Stimulated activated CD8-positive, alpha-beta memory T cell treated with anti-CD3 and anti-CD28 coated beads, Interleukin-15, amount 100 ng/mL, for 1 hour (primary cell): ENCODE data around the gene C16orf78.

Experiments
- DNase-seq: peaks from one replicate; pipeline ENCODE4 v3.0.0-alpha.2; 2020; ENCODE audit warnings: low read depth

C16orf78 gene

DNA sequence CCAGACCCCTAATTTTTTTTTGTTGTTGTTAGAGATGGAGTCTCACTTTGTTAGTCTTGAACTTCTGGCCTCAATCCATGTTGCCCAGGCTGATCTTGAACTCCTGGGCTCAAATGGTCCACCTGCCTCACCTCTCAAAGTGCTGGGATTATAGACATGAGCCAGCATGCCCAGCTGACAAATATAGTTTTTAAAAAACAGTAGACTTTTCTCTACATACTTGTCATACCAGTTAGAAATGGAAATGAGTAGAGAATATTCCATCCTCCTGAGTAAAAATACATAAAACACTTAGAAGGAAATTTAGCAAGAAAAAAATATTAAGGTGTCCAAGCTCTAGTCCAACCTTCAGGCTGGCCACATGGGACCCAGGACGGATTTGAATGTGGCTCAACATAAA is 21.4 kb downstream of the C16orf78 start:
- DNase-seq, result no peak

DNA sequence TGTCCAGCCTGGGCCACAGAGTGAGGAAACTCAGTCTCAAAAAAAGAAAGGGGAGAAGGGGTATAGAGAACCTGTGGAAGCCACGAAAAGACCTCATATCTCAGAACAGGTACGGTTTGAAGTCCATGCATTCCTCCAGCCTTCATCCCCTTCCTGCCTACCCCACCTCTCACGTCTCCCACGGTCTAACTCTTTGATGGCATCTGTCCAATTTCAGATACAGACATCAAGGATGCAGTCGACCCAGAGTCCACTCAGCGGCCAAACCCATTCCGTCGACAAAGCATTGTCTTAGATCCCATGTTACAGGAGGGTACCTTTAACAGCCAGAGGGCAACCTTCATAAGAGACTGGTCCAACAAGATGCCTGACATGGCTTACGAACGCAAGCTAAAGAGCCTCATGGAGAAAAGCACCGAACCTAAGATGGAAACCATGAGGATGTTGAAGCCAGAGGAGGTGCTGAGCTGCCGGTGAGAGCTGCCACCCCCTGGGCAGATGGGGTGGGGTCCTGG is 22.7 kb downstream of the C16orf78 start:
- no peak for DNase-seq

- DNase-seq, result no peak
These were observed 25.2 kb downstream of the C16orf78 start for GRCh38 chr16:49398761-49399160.

GRCh38 chr16:49399594-49400364 is 26.2 kb downstream of the C16orf78 start:
- DNase-seq, result no peak

GRCh38 chr16:49400611-49401010 is 27.0 kb downstream of the C16orf78 start:
- no peak for DNase-seq

DNA sequence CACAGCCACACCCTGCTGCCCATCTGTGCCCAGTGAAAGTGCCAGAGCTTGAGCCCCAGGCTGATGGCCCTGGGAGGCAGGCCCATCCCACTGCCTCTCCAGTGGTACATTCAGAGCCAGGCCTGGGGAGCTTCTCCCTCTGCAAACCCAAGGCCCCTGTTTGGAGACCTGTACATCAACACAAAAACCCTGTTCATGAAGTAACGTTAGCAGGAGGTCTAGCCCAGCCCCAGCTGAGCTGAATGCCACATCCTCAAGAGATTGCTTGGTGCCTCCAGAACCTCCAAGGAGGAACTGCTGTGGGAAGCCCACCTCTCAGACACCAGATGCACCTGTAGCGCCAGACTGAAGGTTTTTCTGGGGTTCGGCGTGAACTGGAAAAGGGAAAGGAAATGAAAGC is 31.5 kb downstream of the C16orf78 start:
- DNase-seq, result no peak

DNA sequence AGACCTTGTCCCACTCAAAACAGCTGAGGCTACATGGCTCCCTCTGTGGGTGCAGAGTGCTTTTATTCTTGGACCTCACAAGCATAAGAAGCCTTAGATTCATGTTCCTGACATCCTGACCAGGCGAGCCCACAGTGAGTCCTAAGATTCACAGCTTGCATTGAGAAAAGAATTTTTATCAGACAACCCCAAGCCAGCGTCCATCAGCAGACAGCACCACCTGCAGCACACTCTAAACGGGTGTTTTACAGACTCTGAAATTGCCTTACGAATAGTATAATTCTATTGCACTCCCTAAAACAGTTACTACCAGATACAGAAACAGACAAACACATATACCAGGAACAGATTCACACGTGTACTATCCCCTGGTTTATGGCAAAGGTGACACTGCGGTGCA is 31.9 kb downstream of the C16orf78 start:
- no peak for DNase-seq

DNA sequence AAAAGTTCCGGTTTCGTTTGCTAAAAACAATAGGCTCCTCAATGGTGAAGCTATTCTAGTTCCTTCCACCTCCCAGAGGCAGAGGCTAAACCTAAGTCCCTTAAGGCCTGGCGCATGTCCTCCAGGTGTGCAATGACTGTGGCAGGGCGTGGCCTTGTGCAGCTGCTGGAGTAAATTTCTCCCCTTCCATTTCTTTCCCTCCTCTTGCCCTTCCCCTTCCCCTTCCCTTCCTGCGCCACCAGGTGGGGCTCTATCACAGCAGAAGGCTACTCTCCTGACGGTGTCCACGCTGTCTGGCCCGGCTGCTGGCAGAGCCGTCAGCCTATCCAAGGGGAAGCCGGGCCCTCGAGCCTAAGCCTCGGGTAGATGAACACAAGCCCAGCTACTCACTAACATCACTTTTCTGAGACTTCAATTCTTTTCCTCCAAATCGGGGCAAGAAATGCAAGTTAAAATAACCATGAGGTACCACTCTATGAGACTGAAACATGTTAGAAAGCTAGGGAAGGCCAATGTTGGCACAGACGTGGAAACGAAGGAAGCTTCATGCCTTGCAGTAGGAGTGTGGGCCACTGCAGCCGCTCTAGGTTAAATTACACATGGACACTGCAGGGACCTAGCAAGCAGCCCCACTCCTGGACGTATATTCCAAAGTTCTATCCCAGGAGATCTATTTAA is 34.4 kb downstream of the C16orf78 start:
- DNase-seq, result peak; percentile 33

- no peak for DNase-seq
These were observed 35.5 kb downstream of the C16orf78 start for GRCh38 chr16:49409121-49409520.

- no peak for DNase-seq
These were observed 36.6 kb downstream of the C16orf78 start for GRCh38 chr16:49410226-49410625.

GRCh38 chr16:49411121-49411970 is 37.7 kb downstream of the C16orf78 start:
- no peak for DNase-seq

DNA sequence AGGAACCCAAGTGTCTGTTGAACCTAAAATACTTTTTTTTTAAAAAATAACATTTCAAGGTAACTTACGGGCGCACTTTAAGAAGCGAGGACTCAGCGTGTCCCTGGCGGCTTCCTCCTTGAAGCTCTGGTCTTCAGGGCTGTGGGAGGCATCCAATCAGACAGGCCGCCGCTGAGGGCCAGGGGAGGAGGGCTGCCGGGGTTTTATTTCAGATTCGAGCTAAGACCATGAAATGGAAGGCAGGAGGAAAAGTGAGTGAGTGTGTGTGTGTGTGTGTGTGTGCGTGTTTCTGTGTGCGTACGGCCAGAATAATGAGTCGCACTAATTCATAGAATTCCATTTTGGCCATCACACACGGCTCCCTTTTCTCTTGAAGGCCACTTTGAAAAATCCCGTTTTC is 41.1 kb downstream of the C16orf78 start:
- no peak for DNase-seq

DNA sequence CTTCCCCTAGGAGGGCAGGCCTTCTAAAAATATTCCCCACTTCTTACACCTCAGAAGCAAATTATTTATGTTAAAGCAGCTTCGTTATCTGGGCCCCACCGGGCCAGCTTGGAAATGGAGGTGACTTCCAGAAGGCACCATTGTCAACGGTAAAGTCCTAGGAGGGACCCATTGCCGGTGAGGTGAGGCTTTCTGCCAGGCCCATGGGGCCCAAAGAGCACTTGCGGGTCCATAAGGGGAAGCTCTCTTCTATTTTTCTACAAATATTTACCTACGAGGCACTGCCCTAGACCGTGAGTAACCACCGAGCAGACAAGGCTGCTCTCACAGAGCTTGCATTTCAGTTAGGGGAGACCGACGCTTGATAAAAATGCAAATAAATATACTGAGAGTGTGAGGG is 41.5 kb downstream of the C16orf78 start:
- DNase-seq, result no peak

DNA sequence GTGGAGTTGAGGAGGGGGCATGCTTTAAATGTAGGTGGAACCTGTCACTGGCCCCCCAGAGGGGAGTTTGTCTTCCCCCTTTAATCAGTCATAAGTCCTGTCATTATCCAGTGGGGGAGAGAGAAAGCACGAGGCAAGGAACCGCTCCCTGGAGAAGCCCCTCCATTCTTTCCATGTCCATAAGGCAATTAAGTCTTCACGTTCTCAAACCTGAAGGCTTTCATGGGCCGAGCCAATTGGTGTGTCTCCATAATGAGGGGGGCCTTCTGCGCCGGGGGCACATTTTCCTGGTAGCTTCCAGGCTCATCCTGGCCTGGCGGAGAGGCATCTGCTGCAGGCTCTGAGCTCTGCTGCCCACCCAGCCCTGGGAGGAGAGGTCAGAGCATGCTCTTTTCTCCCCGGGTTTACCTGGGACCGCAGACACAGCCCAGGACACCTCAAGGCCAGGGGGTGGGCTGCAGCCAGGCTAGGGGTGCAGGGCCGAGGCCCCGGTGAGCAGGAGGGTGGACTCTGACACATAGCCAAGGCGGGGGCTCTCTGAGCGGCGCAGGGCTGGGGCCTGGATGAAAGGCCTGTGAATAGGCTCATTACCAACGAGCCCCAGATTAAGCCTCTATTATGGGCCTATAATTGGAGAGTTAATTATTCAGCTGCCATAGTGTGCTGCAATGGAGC is 42.5 kb downstream of the C16orf78 start:
- DNase-seq, result no peak

DNA sequence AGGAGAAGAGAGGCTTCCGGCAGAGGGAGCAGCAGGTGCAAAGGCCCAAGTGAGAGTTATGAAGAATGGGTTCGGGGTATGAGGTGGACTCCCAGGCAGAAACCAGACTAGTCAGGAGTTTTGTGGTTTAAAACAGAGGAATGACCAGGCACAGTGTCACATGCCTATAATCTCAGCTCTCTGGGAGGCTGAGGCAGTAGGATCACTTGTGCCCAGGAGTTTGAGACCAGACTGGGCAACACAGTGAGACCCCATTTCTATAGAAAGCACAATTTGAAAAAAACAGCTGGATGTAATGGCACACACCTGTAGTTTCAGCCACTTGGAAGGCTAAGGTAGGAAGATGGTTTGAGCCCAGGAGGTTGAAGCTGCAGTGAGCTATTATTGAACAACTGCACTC is 43.8 kb downstream of the C16orf78 start:
- DNase-seq, result no peak

GRCh38 chr16:49419006-49419405 is 45.4 kb downstream of the C16orf78 start:
- no peak for DNase-seq

DNA sequence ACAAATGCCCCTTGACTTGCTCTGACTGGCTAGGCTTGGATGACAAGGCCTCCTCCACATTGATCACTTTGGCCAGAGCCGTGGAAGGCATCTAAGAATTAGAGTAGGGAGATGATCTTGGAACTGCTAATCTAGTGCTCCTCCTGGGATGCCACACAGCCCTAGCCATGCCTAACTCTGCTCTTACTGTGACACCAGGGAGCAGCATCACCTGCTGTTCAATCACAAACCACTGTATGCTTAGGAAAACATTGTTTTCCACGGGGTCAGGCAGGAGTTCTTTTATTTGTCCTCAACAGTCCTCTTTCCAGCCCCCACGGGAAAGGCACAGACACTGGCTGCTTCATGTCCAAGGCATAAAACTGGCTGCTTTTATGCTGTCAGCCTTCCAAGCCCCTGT is 46.3 kb downstream of the C16orf78 start:
- no peak for DNase-seq

- DNase-seq, result no peak
These were observed 49.3 kb downstream of the C16orf78 start for GRCh38 chr16:49422896-49423295.

DNA sequence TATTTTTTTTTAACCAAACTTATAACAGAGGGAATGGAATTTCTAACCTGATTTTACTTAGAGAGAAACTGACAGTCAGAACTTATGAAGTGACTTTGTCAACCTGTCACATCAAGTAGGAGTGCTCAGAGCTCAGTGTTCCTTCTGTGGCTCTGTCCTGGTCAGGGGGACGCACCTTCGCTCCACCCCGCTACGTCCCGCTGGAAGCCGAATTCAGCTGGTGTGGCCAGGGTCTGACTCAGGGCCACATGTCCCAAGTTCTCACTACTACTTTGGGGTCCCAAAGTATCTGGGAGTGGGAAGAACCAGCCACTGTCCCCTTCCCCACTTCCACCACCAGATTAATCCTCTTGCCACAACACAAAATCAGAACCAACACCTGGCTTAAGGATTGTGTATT is 51.4 kb downstream of the C16orf78 start:
- no peak for DNase-seq

- no peak for DNase-seq
These were observed 54.2 kb downstream of the C16orf78 start for GRCh38 chr16:49427771-49428170.

- DNase-seq, result no peak
These were observed 55.2 kb downstream of the C16orf78 start for GRCh38 chr16:49428808-49429207.

GRCh38 chr16:49431040-49431439 is 57.4 kb downstream of the C16orf78 start:
- no peak for DNase-seq
